ENCODE data around the gene YIPF5. TPM values are rescaled to one million over a fixed set of nuclear protein-coding genes. Genes with fewer than 3 reads are reported as not detected.

The YIPF5 gene
- total and polyA plus RNA-seq, 2 of the 4 experiments (the other 2 are of a cell fraction) = 64.4 to 172 TPM

DNA sequence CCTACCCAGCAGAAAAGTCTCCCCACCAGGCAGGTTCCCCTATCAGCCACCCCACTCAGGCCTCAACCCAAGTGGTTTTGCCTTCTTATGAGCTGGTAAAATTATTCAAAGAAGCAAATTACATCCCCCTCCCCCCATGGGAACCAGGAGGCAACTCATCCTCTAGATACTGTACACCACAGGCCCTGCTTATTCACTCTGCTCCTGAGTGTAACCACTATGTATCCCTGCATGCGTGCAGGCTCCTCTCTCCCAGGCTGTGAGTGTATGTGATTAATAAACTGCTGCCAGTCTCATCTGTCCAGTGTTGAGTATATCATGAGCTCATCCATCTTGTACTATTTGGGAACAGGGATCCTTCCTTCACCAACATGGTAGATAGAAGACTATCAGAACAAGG, 8.8 kb upstream of the YIPF5 start:
- Histone ChIP-seq H3K4me2 (ENCODE audit: low read depth, low read length) (no peak overlapping the region), H4K91ac (ENCODE audit: insufficient read depth, low read depth, low read length) (0 out of 2 replicates have a peak overlapping the region, but pooled peaks have one; percentile 1), H2BK15ac (ENCODE audit: low read depth, low read length) (no peak overlapping the region), H3K14ac (replicated peaks; ENCODE audit: low read depth, low read length) (no peak overlapping the region; the same call in 1 of the 2 replicates), H4K20me1 (ENCODE audit: insufficient read depth, low read length) (no peaks in the 10 kb centered on the region), H2AK5ac (ENCODE audit: low read depth, low read length) (peak overlapping the region; percentile 38), H3K4me1 (ENCODE audit: control insufficient read depth, insufficient read depth, low read length) (peaks cover 3% of the 10 kb centered on the region; the same call in 1 of the 2 replicates), H2AK9ac (replicated peaks; ENCODE audit: low read depth, low read length, poor library complexity) (peak overlapping the region; percentile 65), H4K5ac (ENCODE audit: low read depth, low read length) (no peak overlapping the region), H2BK5ac (ENCODE audit: low read depth, low read length, poor library complexity, severe bottlenecking) (no peak overlapping the region), H2BK20ac (ENCODE audit: low read depth, low read length) (0 out of 2 replicates have a peak overlapping the region, but pooled peaks have one; percentile 13), H3K56ac (ENCODE audit: extremely low read depth, insufficient read depth, low read length) (no peak overlapping the region), H3K9ac (ENCODE audit: low read depth, low read length) (no peak overlapping the region), H3K27ac (ENCODE audit: insufficient read depth, low read length) (no peak overlapping the region), H3K36me3 (ENCODE audit: control insufficient read depth, insufficient read depth, low read length) (no peaks in the 10 kb centered on the region), H3K4me3 (ENCODE audit: insufficient read depth, low read depth, low read length) (no peak overlapping the region), H3K23ac (ENCODE audit: low read depth, low read length) (no peak overlapping the region), H4K8ac (ENCODE audit: low read depth in 2 of 2, low read length in 2 of 2) (no peak overlapping the region), H3K9me3 (ENCODE audit: control insufficient read depth, insufficient read depth, low read length) (peaks cover 2% of the 10 kb centered on the region; the same call in 1 of the 2 replicates), H3K9me1 (ENCODE audit: insufficient read depth, low read length) (no peaks in the 10 kb centered on the region), H3K4ac (ENCODE audit: low read depth, low read length) (no peak overlapping the region), H2BK120ac (ENCODE audit: low read depth, low read length) (no peak overlapping the region), H3K79me1 (ENCODE audit: low read depth in 1 of 2, low read length in 2 of 2) (no peaks in the 10 kb centered on the region), H3K18ac (ENCODE audit: low read depth, low read length) (no peak overlapping the region), H3K27me3 (ENCODE audit: control insufficient read depth, insufficient read depth, low read length) (no peaks in the 10 kb centered on the region), H2AFZ (replicated peaks; ENCODE audit: low read length, poor library complexity) (peak overlapping the region; percentile 23)
- ChIA-PET CTCF (interaction anchor here (0.6 kb wide), 1 partner anchor 868 kb away, joined by 5 read pairs; no protein-coding TSS in a partner anchor), POLR2A (ENCODE audit: unreplicated experiment) (no interaction called here)
- intact Hi-C loops (cut with micrococcal nuclease) (no loop called here), dilution Hi-C loops (cut with HindIII; ENCODE audit: low sequenced_read_pairs, unreplicated experiment) (no loop called here), in situ Hi-C loops (cut with MboI; ENCODE audit: low sequenced_read_pairs) (loop anchor here (25.0 kb wide), 1 partner anchor 1167 kb away; no protein-coding TSS in a partner anchor)
- TF ChIP-seq RAD21 (IDR thresholded peaks at IDR 0.05; ENCODE audit: low read length) (no peak), USF2 (IDR thresholded peaks at IDR 0.05; ENCODE audit: low read depth, low read length) (no peak), MXI1 (IDR thresholded peaks at IDR 0.05; ENCODE audit: borderline replicate concordance, low read depth, low read length) (no peak), MAFK (IDR thresholded peaks at IDR 0.05; ENCODE audit: low read depth, low read length) (no peak), CTCF (conservative IDR thresholded peaks at IDR 0.05; ENCODE audit: low read depth, low read length) (no peak), CEBPB (IDR thresholded peaks at IDR 0.05; ENCODE audit: low read depth, low read length) (no peak), CHD1 (IDR thresholded peaks at IDR 0.05; ENCODE audit: low read depth, low read length) (no peak), SMC3 (IDR thresholded peaks at IDR 0.05; ENCODE audit: low read depth, low read length) (no peak), MAZ (IDR thresholded peaks at IDR 0.05; ENCODE audit: borderline replicate concordance, low read depth, low read length) (no peak), RCOR1 (IDR thresholded peaks at IDR 0.05; ENCODE audit: insufficient replicate concordance, low read length) (no peak), FOS (IDR thresholded peaks at IDR 0.05; ENCODE audit: low read depth, low read length) (no peak), BHLHE40 (IDR thresholded peaks at IDR 0.05; ENCODE audit: low read depth, low read length) (no peak), NFE2L2 (IDR thresholded peaks at IDR 0.05; ENCODE audit: low read depth, low read length) (no peak), POLR2A (IDR thresholded peaks at IDR 0.05; ENCODE audit: low read depth, low read length) (no peak), RFX5 (IDR thresholded peaks at IDR 0.05; ENCODE audit: low read depth, low read length) (no peak)
- TF ChIP-seq, protein P1, sequence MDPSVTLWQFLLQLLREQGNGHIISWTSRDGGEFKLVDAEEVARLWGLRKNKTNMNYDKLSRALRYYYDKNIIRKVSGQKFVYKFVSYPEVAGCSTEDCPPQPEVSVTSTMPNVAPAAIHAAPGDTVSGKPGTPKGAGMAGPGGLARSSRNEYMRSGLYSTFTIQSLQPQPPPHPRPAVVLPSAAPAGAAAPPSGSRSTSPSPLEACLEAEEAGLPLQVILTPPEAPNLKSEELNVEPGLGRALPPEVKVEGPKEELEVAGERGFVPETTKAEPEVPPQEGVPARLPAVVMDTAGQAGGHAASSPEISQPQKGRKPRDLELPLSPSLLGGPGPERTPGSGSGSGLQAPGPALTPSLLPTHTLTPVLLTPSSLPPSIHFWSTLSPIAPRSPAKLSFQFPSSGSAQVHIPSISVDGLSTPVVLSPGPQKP (IDR thresholded peaks at IDR 0.05; ENCODE audit: borderline replicate concordance, low read depth, low read length) = no peak
- ATAC-seq (ENCODE audit: low read depth) = no peak
- no CpG with 5 or more reads among the region's 1 CpG for WGBS, 2 experiments (ENCODE audit: extremely low coverage in 2 of 2, insufficient read length in 1 of 2)
- no TSS peak for BruUV-seq (replicated peaks)
- no peak for DNase-seq

All from IMR-90 (cell line).